Stimulated activated CD4-positive, alpha-beta T cell treated with anti-CD3 and anti-CD28 coated beads, TNF-alpha, amount 100 ng/mL, for 4 hours (primary cell): Measurements from ENCODE around the gene ADCY5.

ENCODE experiments used
- DNase-seq, 3 experiments: peaks; one replicate each; pipeline ENCODE4 v3.0.0-alpha.2; 2020; ENCODE audit warnings: low read depth in 3 of 3

ADCY5 gene

GRCh38 chr3:123429362-123430125 lies 19.3 kb downstream of the ADCY5 start:
- no peak for DNase-seq

GRCh38 chr3:123424999-123425712 lies 23.7 kb downstream of the ADCY5 start:
- DNase-seq, result no peak

GRCh38 chr3:123424321-123424998 lies 24.4 kb downstream of the ADCY5 start:
- DNase-seq, result no peak

- no peak for DNase-seq
Measured at GRCh38 chr3:123423806-123424205, 25.1 kb downstream of the ADCY5 start.

- DNase-seq, result no peak
Measured at GRCh38 chr3:123423031-123423430, 25.9 kb downstream of the ADCY5 start.

- DNase-seq, result no peak
Measured at GRCh38 chr3:123422457-123422856, 26.4 kb downstream of the ADCY5 start.

GRCh38 chr3:123421353-123422174 lies 27.3 kb downstream of the ADCY5 start:
- DNase-seq, result no peak

GRCh38 chr3:123420416-123420968 lies 28.4 kb downstream of the ADCY5 start:
- no peak for DNase-seq

GRCh38 chr3:123419850-123420297 lies 29.0 kb downstream of the ADCY5 start:
- DNase-seq, result no peak

GRCh38 chr3:123419181-123419849 lies 29.6 kb downstream of the ADCY5 start:
- DNase-seq, result no peak

GRCh38 chr3:123416647-123417046 lies 32.2 kb downstream of the ADCY5 start:
- DNase-seq, result no peak

- no peak for DNase-seq
Measured at GRCh38 chr3:123416173-123416572, 32.7 kb downstream of the ADCY5 start.

GRCh38 chr3:123414973-123415775 lies 33.7 kb downstream of the ADCY5 start:
- no peak for DNase-seq

GRCh38 chr3:123412811-123413604 lies 35.9 kb downstream of the ADCY5 start:
- no peak for DNase-seq

- no peak for DNase-seq
Measured at GRCh38 chr3:123412076-123412475, 36.8 kb downstream of the ADCY5 start.

GRCh38 chr3:123411340-123412040 lies 37.4 kb downstream of the ADCY5 start:
- no peak for DNase-seq

- no peak for DNase-seq
Measured at GRCh38 chr3:123410149-123410515, 38.8 kb downstream of the ADCY5 start.

GRCh38 chr3:123409443-123410148 lies 39.3 kb downstream of the ADCY5 start:
- no peak for DNase-seq
